Stimulated activated naive CD4-positive, alpha-beta T cell (primary cell): ENCODE measurements around the gene FAM83F.
"Not testable (repeated sequence)": the region's sequence is repeated elsewhere in the genome, so short reads cannot be mapped to it uniquely, and the experiment has no call there.

Experiments
- DNase-seq, 6 experiments: peaks; one replicate each; lab custom pipeline; 2025; lab: John Stamatoyannopoulos, UW

FAM83F gene

DNA sequence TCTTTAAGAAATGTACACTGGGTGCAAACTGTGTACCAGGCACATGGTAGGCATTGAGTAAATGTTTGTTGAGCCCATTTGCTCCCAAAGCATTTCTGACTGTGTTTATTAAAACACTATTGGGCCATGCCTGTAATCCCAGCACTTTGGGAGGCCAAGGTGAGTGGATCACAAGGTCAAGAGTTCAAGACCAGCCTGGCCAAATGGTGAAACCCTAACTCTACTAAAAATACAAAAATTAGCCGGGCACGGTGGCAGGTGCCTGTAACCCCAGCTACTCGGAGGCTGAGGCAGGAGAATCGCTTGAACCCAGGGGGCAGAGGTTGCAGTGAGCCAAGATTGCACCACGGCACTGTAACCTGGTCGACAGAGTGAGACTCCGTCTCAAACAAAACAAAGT lies 1.9 kb upstream of the FAM83F start:
- not testable (repeated sequence) for DNase-seq

DNA sequence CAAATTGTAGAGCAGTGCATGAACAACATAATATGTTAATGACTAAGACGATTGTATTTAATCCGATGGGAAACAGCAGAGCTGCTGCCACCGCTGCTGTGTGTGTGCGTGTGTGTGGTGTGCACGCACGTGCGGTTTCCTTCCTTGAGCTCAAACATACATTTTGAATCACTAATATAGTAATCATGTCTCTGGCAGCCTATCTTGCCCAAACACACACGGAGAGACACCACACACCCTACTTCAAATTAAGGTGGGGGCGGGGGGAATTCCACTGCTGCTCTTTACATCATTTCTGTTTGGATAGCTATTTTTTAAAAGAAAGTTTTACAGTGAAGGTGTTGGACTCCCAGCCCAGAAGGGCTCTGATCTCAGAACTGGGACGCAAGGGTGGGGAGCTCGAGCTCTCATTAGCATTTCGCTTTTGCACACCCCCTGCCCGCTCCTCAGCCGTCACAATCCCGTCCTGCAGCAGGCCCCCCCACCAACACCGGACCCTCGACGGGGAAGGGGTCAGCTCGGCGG lies 651 bp upstream of the FAM83F start:
- peak; percentile 55 to 82 (median 72) for DNase-seq

DNA sequence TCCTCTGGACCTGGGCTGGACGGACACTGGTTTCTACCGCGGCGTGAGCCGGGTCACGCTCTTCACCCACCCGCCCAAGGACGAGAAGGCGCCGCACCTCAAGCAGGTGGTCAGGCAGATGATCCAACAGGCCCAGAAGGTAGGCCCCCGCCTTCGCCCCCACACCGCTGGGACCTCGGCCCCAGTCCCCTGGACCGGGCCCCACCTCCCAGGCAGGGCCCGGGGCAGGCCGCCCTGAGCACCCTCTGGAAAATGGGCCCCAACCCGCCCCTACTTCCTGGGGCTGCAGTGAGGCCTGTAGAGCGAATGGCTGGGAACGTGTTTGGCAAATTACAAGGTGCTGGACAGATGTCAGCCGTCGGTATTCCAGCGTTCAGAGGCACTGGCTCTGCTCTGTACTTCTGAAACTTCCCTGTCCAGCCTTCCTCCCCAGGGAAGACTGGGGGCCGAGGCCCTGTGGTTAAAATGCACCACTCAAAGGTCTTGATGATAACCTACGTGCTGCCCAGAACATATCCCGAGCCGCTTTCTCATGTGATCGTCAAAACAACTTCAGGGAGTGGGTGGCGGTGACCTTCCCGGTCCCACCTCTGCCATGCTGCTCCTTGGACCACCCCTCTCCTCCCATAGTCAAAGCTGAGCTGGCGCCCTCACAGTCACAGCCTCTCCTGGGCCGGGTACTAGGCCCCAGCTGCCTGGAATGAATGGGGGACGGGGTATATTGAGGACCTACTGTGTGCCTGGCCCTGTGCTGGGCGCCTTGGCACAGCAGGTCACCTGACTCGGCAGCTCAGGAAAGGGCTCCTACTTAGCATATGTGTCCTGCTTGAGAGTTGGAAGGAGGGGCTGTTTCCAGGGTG lies 869 bp downstream of the FAM83F start:
- no peak for DNase-seq

DNA sequence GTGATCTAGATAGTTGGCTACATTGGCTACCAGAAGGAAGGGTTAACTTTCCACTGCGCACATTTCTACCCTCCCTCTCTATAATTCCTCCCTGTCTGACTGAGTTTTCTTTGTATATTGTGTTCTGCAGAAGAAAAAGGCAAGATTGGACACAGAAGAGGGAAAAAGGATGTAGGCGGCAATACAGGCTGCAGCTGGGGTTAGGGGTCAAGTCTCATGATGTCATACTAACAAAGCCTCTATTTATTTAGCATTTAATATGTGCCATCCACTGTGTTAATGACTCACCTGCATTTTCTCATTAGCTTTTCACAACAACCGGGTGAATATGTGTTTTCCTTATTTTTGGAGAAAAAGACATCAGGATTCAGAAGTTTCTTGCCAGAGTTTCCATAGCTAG lies 2.0 kb downstream of the FAM83F start:
- DNase-seq: no peak

DNA sequence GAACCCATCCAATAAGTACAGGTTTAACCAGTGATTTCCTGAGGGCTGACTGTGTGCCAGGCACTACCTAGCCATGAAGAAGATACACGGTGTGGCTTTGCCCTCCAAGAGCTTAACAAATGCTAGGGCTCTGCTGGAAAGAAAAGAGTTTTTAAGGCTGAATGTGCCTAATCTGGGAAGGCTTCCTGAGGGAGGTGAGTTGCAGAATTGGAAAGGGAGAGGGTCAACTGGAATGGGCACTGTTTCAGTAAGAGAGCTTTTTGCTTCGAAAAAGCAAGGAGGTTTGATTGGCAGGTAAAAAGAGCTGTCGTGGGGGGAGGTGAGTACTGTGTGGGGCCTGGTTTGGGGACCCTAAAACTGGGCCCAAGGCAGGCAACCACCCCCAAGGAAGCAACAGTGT lies 2.7 kb downstream of the FAM83F start:
- DNase-seq: no peak

DNA sequence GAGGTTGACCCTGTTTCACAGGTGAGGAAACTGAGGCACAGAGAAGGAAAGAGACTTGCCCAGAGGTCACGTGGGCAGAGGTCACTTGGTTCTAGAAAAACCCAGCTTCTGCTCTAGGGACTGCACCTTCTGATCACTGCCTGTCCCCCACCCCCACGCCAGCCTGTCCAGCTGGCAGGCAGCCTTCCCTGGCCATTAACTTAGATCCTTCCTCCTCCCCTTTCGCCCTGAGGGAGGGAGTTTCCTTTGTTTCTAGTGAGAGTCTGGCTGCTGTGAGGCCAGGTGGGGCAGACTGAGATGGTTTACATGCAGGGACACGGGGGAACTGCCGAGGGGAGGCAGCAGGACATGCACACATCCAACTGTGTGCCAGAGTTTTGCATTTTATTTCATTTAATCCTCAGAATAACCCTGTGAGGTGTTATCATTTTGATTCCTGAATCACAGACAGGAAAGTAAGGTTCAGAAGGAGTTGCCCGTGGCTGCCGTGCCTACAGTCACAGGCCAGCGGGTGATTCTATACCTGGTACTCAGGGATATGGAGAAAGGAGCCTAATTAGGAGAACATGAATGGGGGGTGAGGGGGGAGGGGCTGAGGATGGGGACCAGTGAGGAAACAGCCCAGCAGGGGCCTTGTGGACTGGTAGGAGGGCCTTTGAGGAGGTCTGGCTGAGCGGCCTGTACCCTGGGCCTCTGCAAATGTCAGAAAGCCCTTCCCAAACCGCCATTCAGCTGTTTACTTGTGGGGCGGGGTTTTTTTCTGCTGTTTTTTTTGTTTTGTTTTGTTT lies 3.4 kb downstream of the FAM83F start:
- no peak for DNase-seq

DNA sequence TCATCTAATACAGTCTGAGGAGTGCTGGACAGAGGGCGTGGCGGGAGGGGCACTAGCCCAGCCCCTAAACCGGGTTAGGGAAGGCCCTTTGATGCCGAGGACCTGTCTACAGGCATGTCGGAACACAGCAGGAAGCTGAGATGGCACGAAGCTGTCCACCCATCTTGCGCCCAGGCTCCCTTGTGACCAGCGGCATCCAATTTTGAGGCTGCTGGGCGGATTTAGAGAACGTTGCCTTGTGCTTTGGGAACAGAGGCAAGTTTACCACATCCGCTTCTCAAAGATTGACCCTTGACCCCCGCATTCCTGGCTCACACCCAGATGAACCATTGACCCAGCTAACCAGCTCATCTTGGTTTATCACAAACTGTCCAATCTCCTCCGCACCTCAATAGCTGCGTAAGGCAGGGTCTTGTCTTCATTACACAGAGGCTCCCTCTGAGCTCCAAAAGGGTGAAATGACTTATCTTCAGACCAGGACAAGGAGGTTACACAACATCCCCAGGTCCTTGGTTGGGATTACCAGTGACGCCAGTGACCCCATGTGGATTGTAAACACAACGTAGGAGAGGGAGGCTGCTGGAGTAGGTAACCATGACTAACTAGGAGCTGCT lies 4.5 kb downstream of the FAM83F start:
- no peak for DNase-seq

DNA sequence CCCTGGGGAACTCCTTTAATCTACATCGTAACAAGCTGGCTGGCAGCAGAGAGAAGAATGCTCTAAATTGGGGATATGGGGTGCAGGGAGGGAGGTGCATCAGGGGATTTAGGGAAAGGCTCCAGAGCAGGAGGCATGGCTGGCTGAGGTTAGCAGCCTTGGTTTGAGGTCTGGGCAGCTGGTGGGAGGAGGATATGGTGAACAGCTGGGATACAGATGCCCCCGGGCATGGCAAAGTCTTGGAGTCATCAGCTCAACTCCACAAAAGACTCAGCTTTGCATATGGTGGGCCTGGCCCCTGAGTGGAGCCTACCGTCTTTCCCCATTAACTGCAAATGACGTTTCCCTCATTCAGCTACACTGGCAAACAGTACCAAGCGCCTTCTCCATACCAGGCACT lies 5.4 kb downstream of the FAM83F start:
- no peak for DNase-seq

DNA sequence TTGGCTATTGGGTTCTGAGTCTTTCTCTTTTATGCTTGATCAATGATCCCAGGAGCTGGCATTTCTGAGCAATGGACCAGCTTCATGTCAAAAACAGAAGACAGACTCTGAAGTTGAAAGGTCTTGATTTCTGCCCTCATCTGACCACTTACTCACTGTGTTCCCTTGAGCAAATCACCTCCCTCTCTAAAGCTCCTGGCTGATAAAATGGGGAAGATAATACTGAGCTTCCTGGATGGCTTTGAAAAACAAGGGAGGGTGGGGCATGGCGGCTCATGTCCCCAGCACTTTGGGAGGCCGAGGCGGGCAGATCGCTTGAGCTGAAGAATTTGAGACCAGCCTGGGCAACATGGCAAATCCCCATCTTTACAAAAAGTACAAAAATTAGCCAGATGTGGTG lies 6.4 kb downstream of the FAM83F start:
- DNase-seq: no peak

DNA sequence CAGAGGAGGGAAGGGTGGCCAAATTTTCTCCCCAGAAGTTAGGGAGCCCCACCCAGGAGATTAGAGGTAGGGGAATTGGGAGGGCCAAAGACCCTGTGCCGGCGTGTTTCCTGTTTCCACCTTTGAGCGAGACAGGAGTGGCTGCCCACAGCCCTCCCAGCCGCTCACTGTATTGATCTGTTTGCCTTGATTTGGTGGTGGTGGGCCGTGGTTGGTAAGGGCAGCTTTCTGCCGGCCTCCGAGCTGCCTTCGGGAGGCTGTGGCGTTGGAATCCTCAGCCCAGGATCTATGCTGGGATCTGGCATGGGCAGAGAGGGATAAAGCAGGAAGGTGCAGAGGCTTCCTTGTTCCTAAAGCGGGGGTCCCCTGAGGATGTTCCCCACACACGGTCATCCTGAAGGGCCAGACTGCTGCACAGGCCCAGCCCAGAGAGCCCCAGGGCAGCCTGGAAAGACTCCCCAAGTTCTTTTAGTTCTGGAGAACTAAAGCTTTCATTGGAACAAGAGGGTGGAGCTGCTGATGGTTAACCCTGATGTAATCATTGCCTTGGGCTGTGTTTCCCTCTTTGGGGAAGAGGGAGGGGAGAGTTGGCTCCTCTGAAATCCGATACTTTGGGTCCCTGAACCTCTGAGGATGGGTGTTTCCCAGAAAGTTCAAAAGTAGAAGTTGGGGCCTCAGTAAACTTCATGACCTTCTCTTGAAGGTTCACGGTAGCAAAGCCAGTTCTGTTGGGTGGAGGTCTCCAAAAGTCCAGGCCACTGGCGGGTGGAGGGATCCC lies 7.2 kb downstream of the FAM83F start:
- no peak for DNase-seq

DNA sequence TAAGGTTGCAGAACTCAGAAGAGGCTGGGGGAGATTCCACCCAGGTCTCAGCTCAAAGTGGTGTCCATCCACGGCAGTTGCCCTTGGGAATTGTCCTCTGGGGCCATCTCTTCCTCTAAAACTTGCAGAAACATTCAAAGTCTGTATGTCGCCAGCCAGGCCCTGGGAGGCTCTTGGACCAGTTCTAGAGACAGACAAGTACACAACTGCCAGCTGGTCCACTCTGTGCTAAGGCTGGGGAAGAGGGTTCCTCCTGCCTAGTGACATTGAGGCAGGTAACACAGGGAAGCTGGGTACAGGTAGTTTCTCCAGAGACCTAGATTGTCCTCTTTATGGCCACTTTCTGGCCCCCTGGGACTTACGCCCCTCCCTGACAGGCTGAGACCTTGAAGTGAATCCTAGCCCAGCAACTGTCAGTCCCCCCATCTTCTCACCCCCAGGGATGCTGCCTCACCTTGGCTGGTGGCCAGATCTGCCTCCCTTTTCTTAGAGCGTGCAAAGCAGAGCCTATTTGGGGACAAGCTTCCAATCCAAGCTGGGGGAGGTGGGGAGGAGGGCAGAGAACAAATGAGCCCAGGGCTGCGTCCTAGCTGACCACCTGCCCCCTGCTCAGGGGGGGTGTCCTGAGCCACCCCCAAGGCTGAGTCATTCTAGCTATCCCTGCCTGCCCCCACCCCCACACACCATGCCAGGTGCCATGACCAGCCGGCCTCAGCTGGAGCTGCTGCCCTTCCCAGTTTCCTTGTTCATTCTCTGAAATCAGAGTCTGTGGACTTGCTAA lies 8.4 kb downstream of the FAM83F start:
- no peak for DNase-seq

DNA sequence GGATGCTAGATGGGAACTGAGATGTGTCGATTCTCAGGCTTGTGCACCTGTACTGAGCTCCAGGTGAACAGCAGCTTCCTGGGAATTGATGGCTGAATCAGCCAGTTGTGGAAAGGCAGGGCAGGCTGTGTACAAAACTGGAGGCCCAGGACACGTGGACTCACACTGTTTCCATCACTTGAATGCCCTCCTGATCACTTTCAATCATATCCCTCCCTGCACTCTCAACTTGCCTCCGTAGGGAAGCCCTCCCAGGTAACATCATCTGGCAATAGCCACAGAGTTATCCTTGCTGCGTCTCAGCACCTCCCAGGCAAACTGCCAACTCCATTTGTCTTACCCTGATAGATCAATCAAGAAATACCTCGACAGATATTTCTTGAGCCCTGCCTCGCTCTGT lies 10.1 kb downstream of the FAM83F start:
- DNase-seq: no peak

DNA sequence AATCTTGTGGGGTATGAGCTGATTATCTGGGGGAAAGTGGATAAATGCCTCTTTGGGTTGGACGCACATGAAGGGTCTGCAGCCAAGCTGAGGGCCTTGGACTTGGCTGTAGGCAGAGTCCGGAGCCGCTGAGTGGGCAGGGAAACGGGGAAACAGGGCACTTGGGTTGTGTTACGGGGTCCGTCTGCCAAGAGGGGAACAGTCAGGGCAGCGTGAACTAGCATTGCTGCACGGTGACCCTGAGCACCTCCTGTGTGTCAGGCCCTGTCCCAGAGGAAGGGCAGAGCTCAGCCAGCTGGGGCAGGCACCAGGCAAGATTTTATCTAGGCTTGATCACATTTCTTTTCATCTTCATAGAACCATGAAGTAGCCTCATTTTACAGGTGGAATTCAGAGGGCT lies 11.9 kb downstream of the FAM83F start:
- DNase-seq: no peak

DNA sequence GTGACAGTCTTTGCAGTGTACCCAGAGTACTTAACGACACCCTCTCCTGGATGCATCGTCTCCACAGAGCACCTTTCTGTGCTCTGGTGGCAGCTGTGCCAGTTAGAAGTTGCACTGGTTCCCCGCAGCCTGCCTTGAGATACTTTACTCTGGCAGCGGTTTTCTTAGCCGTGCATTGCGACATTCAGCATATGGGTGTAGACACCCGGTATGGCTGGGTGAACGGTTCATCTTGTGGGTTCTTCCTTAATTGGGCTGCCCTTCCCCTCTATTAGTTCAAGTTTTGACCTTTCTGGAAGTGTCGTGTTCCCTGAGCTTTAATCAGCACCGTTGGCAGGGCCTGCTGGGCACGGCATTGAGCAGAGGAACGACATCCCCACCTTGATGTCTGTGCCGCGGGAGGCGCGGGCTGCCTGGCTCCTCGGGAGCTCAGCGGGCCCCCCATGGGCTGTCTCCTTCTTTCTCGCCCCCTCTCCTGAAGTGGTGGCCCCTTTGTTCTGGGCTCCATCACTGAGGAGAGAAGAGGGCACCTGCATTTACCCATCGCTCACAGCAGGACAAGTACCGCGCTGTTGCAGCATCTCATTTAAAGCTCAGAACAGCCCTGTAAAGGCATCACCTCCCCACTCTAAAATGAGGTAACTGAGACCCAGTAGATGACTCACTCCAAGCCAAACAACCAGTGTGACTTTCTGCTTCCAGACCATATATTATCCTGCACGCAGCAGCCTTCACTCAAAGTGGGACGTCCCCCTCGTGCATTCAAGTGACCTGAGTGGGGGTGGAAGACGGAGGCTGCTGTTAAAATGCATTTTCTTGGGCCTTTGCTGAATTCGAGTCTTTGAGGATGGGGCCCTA lies 13.3 kb downstream of the FAM83F start:
- no peak for DNase-seq

DNA sequence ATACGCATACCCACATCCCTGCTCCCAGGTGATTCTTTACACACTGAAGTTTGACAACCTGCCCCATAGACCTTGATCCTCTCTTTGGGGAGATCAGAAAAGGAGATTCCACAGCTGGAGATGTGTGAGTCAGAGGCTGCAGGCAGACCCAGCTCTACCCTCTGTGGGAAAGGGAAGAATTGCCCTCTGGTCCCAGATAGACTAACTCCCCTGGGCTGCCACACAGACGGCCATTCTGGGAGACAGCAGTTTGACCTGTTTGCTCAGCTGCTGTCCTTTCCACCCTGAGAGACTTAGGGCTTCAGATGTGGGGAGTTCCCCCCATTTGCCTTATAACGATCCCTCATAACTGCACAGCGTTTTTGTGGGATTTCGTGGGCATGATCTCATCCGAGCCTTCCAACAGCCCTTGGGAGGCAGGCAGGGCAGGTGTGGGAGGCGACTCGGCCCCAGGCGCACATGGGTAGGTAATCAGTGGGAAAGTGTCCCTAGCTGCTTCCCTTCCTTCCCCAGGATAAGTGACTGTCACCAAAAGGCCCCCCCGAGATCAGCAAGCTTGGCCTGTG lies 14.1 kb downstream of the FAM83F start:
- no peak for DNase-seq

DNA sequence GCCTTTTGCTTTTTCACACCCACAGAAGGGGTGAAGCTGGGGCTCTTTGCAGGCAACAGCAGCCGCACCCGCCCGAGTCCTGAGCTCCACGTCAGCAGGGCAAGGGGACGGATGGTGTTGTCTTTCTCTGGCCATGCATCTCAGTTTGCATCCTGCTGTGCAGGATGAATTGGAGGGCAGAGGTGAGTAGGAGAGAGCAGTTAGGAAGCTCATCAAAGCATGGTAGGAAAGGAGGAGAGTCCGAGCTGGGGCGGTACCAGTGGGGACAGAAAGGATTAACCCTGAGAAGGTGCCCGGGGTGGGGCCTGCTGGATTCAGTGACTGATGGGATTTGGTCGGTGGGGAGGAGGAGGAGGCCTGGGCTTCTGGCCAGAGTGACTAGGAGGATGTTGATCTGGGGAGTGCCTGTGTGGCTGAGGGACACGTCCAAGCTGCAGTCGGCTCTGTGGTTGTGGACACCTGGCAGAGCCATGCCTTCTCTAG lies 14.6 kb downstream of the FAM83F start:
- DNase-seq: no peak

DNA sequence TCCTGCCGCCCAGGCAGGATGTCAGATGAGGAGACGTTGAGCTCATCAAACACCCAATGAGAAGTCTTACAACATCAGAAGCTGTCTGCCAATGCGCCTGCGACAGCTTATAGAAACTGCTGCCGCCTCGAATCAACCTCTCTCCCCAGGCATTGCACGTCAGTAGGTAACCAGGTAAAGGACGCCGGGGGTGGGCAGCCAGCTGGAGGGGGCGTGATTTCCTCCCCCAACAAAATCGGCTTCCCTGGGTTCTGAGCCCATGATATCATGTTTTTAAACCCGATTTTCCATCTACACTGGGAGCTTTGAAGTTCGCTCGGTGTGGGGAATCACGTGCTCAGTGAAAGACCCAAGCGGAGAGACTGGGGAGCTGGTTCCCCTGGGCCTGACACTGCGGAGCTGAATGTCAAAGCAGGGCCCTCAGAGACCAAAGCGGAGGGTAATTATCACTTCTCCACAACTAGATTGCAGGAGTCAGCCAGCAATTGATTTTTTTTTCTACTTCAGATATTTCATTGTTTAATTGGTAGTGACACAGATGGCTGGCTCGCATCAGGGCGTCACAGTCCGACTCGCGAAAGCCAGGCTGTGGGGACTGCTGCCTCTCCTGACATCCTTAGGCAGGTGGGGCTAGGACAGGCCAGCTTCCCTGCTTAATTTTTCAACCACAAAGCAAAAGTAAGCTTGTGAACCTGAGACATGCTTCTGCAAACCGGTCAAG lies 15.4 kb downstream of the FAM83F start:
- peak; percentile 49 to 74 (median 64) for DNase-seq

DNA sequence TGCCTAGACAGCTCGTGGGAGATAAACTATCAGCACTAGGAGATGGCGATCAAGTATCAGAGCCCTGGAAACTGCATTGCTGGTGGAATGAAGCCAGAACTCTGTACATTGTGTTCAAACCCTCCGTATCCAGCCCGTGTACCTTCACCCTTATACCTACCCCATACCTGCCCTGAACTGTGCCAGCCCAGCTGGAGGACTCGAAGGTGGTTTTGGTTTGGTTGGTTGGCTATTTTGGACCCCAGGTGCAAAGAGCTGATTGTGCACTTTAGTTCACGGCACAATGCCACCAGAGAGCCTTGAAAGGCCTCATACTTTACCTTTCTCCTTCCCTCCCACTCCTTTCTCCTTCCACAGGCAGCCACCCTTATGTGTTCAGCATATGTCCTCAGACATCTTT lies 16.0 kb downstream of the FAM83F start:
- DNase-seq: no peak

DNA sequence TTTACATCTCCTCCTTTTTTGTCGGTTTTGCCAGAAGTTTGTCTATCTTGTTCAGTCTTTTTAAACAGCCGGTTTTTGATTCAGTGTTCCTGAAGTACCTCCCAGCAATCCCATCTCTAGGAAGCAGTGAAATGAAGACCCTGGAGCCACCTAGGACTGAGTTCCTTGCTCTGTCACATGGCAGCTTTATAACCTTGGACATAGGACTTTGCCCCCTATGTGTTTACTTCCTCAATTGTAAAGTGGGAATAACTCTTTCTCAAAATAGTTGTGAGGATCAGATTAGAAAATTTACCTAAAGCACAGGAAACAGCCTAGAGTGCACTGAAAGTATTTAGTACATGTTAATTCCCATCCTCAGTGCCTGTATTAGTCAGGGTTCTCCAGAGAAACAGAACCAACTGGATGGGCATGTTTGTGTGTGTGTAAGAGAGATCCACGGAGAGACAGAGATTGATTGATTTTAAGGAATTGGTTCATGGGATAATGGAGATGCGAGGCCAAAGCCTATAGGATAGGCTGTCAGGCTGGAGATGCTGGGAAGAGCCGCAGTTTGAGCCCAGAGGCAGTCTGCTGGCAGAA lies 20.0 kb downstream of the FAM83F start:
- DNase-seq: no peak
